Central memory CD8-positive, alpha-beta T cell (primary cell): Measurements from ENCODE around the gene GALNT16.
"Not testable (repeated sequence)": the region's sequence is repeated elsewhere in the genome, so short reads cannot be mapped to it uniquely, and the experiment has no call there.

Experiments used
- ATAC-seq: fragments of 150-1000 bp; cut with Tn5 transposase; replicated peaks from 2 replicates; pipeline ENCODE4 v1.10.0; 2022; ENCODE audit warnings: mild to moderate bottlenecking, moderate FRiP score, moderate number of reproducible peaks; ENCODE audit not compliant: poor library complexity, severe bottlenecking; ENCODE audit errors: extremely low read depth
- DNase-seq, 2 donors: peaks; one replicate each; pipeline ENCODE4 v3.0.0; 2021; ENCODE audit warnings: low spot score in 2 of 2
- H3K27ac Mint-ChIP-seq: one replicate; pipeline ENCODE4 v1.8.0; 2022; ENCODE audit warnings: low read depth, mild to moderate bottlenecking, moderate library complexity, mixed read lengths
- H3K27me3 Mint-ChIP-seq: one replicate; pipeline ENCODE4 v1.8.0; 2022; ENCODE audit warnings: mixed read lengths
- H3K36me3 Mint-ChIP-seq: one replicate; pipeline ENCODE4 v1.8.0; 2022; ENCODE audit warnings: mild to moderate bottlenecking, moderate library complexity, mixed read lengths; ENCODE audit not compliant: insufficient read depth
- H3K4me1 Mint-ChIP-seq: one replicate; pipeline ENCODE4 v1.8.0; 2022; ENCODE audit warnings: mixed read lengths
- H3K4me3 Mint-ChIP-seq: one replicate; pipeline ENCODE4 v1.8.0; 2022; ENCODE audit warnings: mild to moderate bottlenecking, moderate library complexity, mixed read lengths
- H3K9me3 Mint-ChIP-seq: one replicate; pipeline ENCODE4 v1.8.0; 2022; ENCODE audit warnings: mixed read lengths

The GALNT16 gene

DNA sequence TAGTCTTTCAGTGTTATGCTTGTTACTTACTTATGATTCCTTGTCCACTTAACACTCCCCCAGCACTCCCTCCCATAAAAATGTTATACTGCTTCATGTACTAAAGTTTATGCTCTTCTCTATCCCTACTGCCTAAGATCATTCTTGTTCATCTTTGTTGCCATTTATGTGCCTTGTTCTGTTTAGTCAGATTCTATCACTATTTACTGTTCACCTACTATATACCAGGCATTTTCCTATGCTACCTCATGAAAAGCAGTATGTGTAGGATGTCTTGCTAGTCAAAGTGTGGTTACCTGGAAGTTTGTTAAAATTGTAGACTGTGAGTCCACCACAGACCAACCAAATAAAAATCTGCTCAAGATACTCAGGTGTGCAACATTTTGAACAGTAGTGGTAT, 114.3 kb downstream of the GALNT16 start:
- H3K27me3 Mint-ChIP-seq = no peaks in the 10 kb centered on the region
- H3K4me3 Mint-ChIP-seq = no peak overlapping the region

DNA sequence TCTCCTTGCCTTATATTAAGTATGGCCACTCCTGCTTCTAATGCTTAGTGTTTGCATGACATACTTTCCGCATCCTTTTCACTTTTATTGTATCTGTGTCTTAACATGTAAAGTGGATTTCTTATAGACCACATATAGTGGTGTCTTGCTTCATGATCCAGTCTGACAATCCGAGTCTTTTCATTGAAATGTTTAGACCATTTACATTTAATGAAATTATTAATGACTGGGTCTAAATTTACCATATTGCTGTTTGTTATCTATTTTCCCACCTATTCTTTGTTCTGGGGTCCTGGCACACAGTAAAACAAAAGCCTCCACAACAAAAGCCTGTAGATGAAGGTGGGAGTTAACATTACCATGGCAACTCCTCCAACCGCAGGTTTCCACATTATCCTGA, 115.2 kb downstream of the GALNT16 start:
- Mint-ChIP-seq H3K27ac (no peak overlapping the region), H3K4me3 (no peak overlapping the region), H3K36me3 (peaks cover 9% of the 10 kb centered on the region), H3K9me3 (peaks cover 7% of the 10 kb centered on the region), H3K27me3 (no peaks in the 10 kb centered on the region), H3K4me1 (no peaks in the 10 kb centered on the region)
- ATAC-seq = no peak
- DNase-seq = no peak

More for the DNA sequence above, 114.3 kb downstream of the GALNT16 start:
- no peak for ATAC-seq
- Mint-ChIP-seq H3K4me1 (no peaks in the 10 kb centered on the region), H3K27ac (no peak overlapping the region), H3K36me3 (peaks cover 5% of the 10 kb centered on the region), H3K9me3 (peaks cover 7% of the 10 kb centered on the region)
- DNase-seq = no peak

DNA sequence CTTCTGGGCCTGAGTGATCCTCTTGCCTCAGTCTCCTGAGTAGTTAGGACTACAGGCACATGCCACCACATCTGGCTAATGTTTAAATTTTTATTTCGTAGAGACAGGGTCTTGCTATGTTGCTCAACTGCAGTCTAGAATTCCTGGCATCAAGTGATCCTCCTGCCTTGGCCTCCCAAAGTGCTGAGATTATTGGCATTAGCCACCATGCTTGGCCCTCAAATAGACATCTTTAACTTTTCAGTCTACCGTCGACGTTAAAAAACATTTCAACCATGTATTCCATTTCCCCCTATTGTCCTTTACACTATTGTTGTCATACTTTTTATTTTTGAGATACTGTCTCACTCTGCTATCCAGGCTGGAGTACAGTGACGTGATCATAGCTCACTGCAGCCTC, 115.8 kb downstream of the GALNT16 start:
- ATAC-seq (no peak), DNase-seq (no peak)
- no peak overlapping the region for H3K4me3 Mint-ChIP-seq
- H3K27me3 Mint-ChIP-seq = no peaks in the 10 kb centered on the region
- H3K9me3 Mint-ChIP-seq = peaks cover 7% of the 10 kb centered on the region
- no peaks in the 10 kb centered on the region for H3K4me1 Mint-ChIP-seq
- peaks cover 12% of the 10 kb centered on the region for H3K36me3 Mint-ChIP-seq
- no peak overlapping the region for H3K27ac Mint-ChIP-seq

DNA sequence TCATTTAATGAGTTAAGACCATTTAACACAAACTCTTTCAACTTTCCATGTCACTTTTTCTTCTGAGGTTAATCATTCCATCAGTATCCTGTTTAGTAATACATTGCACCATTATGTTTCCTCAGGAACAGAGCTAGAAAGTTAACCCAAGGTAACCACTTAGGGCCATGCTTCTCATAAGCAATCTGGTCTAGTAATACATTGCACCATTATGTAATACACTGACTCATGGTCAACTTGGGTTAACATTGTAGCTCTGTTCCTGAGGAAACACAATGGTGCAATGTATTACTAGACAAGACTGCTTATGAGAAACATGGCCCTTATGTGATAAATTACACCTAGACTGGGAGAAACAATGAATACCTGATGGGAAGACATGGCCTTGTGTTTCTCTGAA, 116.5 kb downstream of the GALNT16 start:
- ATAC-seq = no peak
- Mint-ChIP-seq H3K4me3 (no peak overlapping the region), H3K27ac (no peak overlapping the region), H3K36me3 (peaks cover 13% of the 10 kb centered on the region), H3K4me1 (no peaks in the 10 kb centered on the region), H3K9me3 (peaks cover 7% of the 10 kb centered on the region), H3K27me3 (no peaks in the 10 kb centered on the region)
- DNase-seq = no peak

DNA sequence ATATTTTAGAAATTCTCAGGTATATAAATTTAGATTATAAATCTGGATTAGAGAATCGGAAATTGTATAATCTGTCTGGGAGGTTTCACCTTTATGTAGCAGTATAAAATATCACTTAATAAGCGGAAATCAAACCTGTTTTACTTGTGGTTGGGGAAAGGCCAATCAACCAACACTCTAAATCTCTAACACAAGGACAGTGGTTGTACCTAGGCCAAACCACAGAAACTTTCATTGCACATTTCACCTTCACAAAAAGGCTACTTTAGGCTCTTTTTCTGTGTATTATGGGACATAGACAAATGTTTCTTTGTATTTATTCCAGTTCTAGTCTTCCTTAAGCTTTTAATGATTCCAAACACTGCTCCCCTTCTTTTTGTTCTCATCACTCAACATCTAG, 118.3 kb downstream of the GALNT16 start:
- no peak overlapping the region for H3K27ac Mint-ChIP-seq
- ATAC-seq (no peak), DNase-seq (no peak)
- no peaks in the 10 kb centered on the region for H3K4me1 Mint-ChIP-seq
- no peak overlapping the region for H3K4me3 Mint-ChIP-seq
- H3K27me3 Mint-ChIP-seq = no peaks in the 10 kb centered on the region
- H3K9me3 Mint-ChIP-seq = peaks cover 7% of the 10 kb centered on the region
- H3K36me3 Mint-ChIP-seq = peaks cover 21% of the 10 kb centered on the region

DNA sequence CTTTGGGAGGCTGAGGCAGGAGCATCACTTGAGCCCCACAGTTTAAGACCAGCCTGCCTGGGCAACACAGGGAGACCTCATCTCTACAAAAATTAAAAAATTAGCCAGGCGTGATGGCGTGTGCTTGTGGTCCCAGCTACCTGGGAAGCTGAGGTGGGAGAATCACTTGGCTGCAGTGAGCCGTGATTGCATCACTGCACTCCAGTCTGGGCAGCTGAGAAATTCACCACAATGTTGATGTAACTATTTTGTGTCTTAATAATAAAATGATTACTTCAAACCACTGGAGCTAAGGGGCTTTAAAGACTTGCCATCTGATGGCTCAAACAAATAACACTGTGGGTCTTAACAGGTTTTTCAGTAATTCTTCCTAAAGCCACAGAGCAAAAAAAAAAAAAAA, 127.4 kb downstream of the GALNT16 start:
- no peak overlapping the region for H3K27ac Mint-ChIP-seq

DNA sequence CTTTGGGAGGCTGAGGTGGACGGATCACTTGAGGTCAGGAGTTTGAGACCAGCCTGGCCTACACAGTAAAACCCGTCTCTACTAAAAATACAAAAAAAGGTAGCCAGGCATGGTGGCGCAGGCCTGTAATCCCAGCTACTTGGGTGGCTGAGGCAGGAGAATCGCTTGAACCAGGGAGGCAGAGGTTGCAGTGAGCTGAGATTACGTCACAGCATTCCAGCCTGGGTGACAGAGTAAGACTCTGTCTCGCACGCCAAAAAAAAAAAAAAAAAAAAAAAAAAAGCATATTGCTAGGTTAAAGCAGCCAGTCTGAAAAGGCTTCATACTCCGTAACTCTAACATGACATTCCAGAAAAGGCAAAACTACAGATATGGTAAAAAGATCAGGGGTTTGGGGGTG, 131.4 kb downstream of the GALNT16 start:
- not testable (repeated sequence) for DNase-seq, H3K27me3 Mint-ChIP-seq, H3K9me3 Mint-ChIP-seq, ATAC-seq
- peaks cover 77% of the 10 kb centered on the region for H3K36me3 Mint-ChIP-seq
- peak overlapping the region; percentile 49 for H3K4me3 Mint-ChIP-seq
- H3K4me1 Mint-ChIP-seq = peaks cover 63% of the 10 kb centered on the region
- H3K27ac Mint-ChIP-seq = peak overlapping the region; percentile 14

More for the DNA sequence above, 127.4 kb downstream of the GALNT16 start:
- ATAC-seq (no peak), DNase-seq (no peak)
- H3K9me3 Mint-ChIP-seq = no peaks in the 10 kb centered on the region
- no peaks in the 10 kb centered on the region for H3K27me3 Mint-ChIP-seq
- H3K4me3 Mint-ChIP-seq = no peak overlapping the region
- peaks cover 69% of the 10 kb centered on the region for H3K36me3 Mint-ChIP-seq
- H3K4me1 Mint-ChIP-seq = peaks cover 53% of the 10 kb centered on the region

DNA sequence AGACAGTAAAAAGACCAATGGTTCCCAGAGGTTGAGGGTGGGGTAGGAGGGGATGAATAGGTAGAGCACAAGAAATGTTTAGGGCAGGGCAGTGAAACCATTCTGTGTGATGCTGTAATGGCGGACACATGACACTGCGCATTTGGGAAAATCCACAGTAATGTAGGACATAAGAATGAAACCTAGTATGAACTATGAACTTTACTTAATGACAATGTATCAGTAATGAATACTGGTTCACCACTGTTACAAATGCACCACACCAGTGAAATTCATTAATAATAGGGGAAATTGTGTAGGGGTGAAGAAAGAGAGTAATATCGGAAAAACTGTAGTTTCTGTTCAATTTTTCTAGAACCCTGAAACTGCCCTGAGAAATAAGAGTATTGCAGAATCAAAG, 132.5 kb downstream of the GALNT16 start:
- Mint-ChIP-seq H3K36me3 (peaks cover 83% of the 10 kb centered on the region), H3K4me1 (peaks cover 74% of the 10 kb centered on the region), H3K9me3 (no peaks in the 10 kb centered on the region), H3K27me3 (no peaks in the 10 kb centered on the region), H3K4me3 (peak overlapping the region; percentile 47), H3K27ac (no peak overlapping the region)
- ATAC-seq (no peak), DNase-seq (no peak)

DNA sequence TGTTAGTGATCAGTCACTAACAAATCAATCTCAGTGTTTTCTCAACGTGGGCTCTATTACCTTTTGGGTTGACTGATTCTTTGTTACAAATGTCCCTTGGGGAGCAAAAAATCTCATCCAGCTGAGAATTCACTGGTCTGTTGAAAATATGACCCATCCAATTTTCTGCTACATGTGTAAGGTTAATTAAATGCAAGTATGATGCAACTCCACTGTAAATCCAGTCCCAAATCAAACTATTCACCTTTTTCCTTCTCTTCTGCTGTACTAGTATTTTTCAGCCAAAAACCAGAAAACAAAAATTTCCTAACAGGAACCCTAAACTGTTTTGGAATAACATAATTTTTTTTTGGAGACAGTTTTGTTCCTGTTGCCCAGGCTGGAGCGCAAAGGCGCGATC, 136.0 kb downstream of the GALNT16 start:
- Mint-ChIP-seq H3K9me3 (no peaks in the 10 kb centered on the region), H3K4me1 (peaks cover 82% of the 10 kb centered on the region), H3K27me3 (no peaks in the 10 kb centered on the region), H3K27ac (peak overlapping the region; percentile 29), H3K4me3 (no peak overlapping the region), H3K36me3 (peaks cover 73% of the 10 kb centered on the region)
- ATAC-seq (no peak), DNase-seq (no peak)

DNA sequence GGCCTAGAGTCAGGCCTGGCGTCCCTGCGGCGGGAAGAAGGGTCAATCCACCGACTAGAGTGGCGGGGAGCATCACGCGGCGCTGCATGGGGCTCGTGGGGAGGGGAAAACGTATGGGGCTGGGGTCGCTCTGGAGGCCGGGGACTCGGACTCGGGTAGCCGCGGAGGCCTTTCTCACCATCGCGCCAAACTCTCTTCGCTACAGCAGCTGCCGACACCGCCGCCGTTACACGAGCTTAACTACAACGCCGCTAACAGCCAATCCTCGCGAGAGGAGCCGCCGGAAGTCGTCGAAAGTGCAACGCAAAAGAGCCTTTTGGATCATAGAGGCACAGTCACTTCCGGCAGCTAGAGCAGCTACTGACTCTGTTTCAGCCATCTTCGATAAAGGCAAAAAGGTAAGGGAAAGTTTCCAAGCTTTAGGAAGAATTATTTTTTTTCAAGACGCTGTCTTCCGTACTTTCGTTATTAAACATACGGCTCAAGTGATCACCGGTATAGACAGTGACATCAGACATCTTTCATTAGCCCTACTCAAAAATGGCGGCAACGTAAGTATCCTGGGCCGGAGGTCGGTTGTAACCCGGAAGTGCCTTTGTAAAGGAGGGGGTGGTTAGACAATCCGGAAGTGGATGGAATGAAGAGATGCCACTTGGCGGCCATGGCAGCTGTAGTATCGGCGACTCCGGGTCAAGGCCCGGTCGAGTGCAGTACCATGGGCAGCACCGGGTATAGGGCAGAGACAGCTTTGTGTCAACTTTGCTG, 138.3 kb downstream of the GALNT16 start, which contains the start of the genes ERH and SLC39A9:
Gene ERH, minus strand, starts transcription at position 247 of the 765 bp plus-strand sequence. Its CDS starts 66 bp downstream, at position 181.
Gene SLC39A9, plus strand, starts transcription at position 640 of the 765 bp plus-strand sequence. CDS start 678 bp downstream, outside the sequence.
- peak; percentile 86 to 90 for DNase-seq
- no peaks in the 10 kb centered on the region for H3K9me3 Mint-ChIP-seq
- no peaks in the 10 kb centered on the region for H3K27me3 Mint-ChIP-seq
- peak; percentile 91 for ATAC-seq
- H3K27ac Mint-ChIP-seq = peak within 1 kb of the TSS; percentile 98
- H3K36me3 Mint-ChIP-seq = peaks cover 51% of the 10 kb centered on the region
- H3K4me1 Mint-ChIP-seq = peaks cover 67% of the 10 kb centered on the region
- peak within 1 kb of the TSS; percentile 96 for H3K4me3 Mint-ChIP-seq

DNA sequence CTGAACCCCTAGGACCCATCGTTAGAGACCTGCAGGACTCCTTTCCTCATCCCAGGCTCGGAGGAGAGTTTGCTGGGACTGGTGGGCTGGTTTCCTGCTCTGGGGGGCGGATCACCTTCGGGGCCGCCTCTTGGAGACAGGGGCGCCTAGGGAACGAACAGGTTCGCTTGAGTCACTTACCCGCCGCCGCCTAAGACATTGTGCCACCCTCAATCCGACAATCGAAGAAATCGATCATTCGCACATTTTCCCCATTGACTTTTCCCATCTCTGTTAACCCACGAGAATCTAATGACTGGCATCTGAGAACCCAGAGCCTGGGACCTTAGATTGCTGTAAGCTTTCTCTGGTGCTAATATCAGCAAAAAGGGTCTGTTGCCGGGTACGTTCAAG, 138.9 kb downstream of the GALNT16 start:
- Mint-ChIP-seq H3K9me3 (no peaks in the 10 kb centered on the region), H3K27me3 (no peaks in the 10 kb centered on the region), H3K4me1 (peaks cover 61% of the 10 kb centered on the region), H3K27ac (peak overlapping the region; percentile 98), H3K36me3 (peaks cover 46% of the 10 kb centered on the region), H3K4me3 (peak overlapping the region; percentile 96)
- DNase-seq = no peak
- ATAC-seq = peak; percentile 7

DNA sequence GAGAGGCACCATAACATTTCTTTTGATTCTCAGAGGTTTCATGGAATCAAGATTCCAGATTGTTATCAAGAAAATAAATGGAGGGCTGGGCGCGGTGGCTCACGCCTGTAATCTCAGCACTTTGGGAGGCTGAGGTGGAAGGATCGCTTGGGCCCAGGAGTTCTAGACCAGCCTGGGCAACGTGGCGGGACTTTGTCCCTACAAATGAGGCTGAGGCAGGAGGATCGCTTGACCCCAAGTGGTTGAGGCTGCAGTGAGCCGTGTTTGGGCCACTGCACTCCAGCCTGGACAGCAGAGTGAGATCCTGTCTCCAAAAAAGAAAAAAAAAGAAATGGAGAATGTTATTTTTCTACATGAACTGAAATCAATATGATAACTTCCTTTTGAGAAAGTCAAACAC, 139.8 kb downstream of the GALNT16 start:
- peaks cover 65% of the 10 kb centered on the region for H3K4me1 Mint-ChIP-seq
- H3K27me3 Mint-ChIP-seq = no peaks in the 10 kb centered on the region
- no peak for ATAC-seq
- peak overlapping the region; percentile 96 for H3K4me3 Mint-ChIP-seq
- no peaks in the 10 kb centered on the region for H3K9me3 Mint-ChIP-seq
- no peak for DNase-seq
- peaks cover 37% of the 10 kb centered on the region for H3K36me3 Mint-ChIP-seq
- H3K27ac Mint-ChIP-seq = no peak overlapping the region

DNA sequence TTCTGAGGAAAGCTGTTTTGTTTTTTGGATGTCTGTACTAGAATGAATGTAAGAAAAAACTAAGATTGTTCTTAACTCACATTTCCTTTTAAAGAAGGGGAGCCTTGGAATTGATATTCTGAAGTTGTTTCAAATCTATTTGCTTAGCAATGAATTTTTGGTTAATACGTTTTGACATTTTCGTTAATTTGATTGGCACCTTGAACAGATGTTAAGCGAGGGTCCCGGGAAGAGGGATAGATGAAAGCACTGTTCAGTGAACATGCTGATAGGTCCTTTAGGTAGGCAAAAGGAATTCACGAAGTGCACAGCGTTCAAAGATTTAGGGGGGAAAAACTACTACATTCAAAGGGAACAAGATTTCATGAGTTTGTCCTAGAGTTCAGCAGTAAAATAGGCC, 140.2 kb downstream of the GALNT16 start:
- no peak for DNase-seq
- Mint-ChIP-seq H3K9me3 (no peaks in the 10 kb centered on the region), H3K27ac (peak overlapping the region; percentile 42), H3K4me3 (peak overlapping the region; percentile 96), H3K4me1 (peaks cover 65% of the 10 kb centered on the region), H3K36me3 (peaks cover 33% of the 10 kb centered on the region), H3K27me3 (no peaks in the 10 kb centered on the region)
- ATAC-seq = no peak
